ENCODE data around the gene UBL4B. TPM values are rescaled to one million over a fixed set of nuclear protein-coding genes. Genes with fewer than 3 reads are reported as not detected.

The UBL4B gene
- total RNA-seq, 1 donor from 2014 or later: not detected

DNA sequence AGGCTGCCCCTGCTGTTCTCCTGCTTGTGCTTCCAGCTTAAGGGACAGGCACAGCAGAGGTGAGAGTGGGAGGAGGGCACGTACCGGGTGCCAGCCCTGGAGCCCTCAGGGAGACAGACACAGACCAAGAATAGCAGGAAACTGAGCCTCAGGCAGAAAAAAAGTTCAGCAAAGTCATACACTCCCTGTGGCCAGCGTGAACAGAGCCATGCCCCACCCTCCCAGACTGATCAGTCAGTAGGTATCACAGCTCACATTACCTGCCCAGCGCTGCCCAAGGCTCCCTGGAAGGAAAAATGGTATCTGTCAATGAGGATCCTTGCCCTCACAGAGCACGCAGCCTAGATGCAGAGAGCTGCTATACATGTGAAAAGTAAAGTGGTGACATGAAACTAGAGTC lies 1.3 kb downstream of the UBL4B start:
- DNase-seq (ENCODE audit: low read depth): no peak

- no peak for DNase-seq (ENCODE audit: low read depth)
These were observed 1.9 kb downstream of the UBL4B start for GRCh38 chr1:110114173-110114572.

- DNase-seq (ENCODE audit: low read depth): no peak
These were observed 2.5 kb downstream of the UBL4B start for GRCh38 chr1:110114784-110115183.

GRCh38 chr1:110118636-110119396 lies 6.6 kb downstream of the UBL4B start:
- peak; percentile 40 for DNase-seq (ENCODE audit: low read depth)

DNA sequence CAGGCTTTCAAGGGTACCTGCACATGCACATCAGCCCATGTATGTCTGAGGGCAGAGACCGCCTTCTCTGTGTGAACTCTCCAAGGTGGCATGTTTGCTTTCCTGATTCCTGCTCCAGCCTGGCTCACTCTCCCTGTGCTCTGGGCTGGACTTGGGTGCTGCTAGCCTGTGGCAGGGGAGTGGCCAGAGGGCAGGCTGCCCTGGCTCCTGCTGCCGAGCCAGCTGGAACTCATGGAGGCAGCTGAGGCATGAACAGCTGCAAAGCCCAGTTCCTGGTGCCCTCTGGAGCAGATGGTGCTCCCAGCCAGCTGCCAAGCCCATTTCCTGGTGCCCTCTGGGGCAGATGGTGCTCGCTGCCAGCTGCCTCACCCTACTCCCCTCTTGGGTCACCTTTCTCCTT lies 7.6 kb downstream of the UBL4B start:
- DNase-seq (ENCODE audit: low read depth): no peak

DNA sequence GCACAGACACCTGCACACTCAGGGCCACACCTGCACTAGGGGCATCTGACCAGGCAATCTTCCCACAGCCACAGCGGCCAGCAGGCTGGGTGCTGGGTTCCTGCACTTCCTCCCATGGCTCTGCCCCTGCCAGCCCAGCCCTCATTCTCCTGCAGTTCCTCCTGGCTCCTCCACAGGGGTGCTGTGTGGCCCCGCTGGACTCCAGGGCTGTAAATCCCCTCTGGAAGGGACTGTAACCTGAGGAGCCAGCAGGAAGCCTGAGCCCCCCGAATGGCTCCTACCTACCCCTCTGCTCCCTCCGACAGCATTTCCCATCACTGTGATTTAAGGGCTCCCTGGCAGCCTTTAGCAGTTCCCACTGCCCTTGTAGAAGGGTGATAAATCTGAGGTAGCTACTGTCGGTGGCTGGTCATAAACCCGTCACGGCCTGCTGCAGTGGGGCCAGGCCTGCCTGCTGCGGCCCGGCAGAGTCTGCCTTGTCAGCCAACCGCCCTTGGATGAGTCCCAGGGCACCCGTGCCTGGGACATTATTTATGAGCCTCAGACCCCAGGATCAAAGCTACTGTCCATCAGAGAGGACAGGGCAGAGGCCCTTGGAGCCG lies 8.8 kb downstream of the UBL4B start:
- no peak for DNase-seq (ENCODE audit: low read depth)

DNA sequence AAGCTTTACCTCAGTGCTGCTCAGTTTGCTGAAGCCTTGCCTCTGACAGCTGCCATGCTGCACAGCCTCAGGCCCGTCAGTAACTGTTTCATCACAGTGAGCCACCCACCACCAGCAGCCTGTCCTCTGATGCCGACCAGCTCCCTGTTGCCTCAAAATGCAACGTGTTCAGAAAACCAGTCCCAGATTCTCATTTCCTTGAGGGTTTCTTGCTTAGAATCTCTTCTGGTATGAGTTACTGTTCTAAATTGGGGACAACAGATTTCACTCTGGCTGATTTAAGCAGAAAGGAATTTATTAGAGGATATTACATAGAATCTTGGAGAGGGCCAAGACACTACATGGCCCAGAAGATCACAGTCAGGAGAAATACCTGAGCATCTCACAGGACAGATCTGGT lies 11.0 kb downstream of the UBL4B start:
- no peak for DNase-seq (ENCODE audit: low read depth)

GRCh38 chr1:110125810-110126209 lies 13.6 kb downstream of the UBL4B start:
- DNase-seq (ENCODE audit: low read depth): no peak

DNA sequence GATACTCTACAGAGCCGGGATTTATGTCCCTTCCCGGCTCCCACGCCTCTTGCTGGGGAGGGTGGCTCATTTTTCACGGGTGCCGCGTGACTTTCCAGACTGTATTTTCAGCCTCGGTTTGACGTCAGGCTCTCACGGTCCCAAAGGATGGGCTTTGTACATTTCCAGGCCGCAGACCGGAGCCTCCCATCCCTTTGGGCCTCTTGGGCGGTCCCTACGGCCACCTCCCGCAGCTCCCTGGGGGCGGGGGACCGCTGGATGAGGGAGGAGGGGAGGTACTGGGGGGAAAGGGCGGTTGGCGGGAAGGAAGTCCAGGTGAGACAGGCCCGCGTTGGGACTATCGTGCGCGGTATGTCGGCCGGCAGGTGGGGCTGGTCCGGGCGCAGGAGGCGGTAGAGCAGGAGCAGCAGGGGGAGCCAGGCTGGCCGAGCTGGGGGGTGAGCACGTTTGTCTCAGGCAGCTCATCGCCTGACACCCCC lies 17.9 kb downstream of the UBL4B start:
- DNase-seq (ENCODE audit: low read depth): no peak

- no peak for DNase-seq (ENCODE audit: low read depth)
These were observed 18.7 kb downstream of the UBL4B start for GRCh38 chr1:110130989-110131388.

DNA sequence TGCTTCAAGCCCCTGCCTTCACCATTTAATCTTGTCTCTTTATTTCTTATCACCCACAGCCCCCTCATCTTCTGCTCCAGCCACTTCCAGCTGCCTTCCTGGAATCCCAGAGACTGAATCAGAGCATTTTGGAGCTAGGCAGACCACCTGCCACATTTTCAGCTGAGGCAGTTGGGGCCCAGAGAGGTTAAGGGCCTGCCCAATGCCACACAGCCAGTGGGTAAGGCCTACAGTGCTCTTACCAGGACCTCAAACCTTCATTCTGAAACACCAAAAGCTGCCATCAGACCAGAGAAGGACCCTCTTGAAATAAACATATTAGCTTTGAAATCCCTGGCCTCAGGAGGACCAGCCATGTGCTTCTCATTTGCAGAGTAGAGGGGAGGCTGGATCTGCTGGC lies 20.4 kb downstream of the UBL4B start:
- DNase-seq (ENCODE audit: low read depth): no peak

- DNase-seq (ENCODE audit: low read depth): no peak
These were observed 21.2 kb downstream of the UBL4B start for GRCh38 chr1:110133436-110133835.

- DNase-seq (ENCODE audit: low read depth): no peak
These were observed 21.9 kb downstream of the UBL4B start for GRCh38 chr1:110134050-110134595.

GRCh38 chr1:110135246-110135645 lies 23.0 kb downstream of the UBL4B start:
- DNase-seq (ENCODE audit: low read depth): no peak

DNA sequence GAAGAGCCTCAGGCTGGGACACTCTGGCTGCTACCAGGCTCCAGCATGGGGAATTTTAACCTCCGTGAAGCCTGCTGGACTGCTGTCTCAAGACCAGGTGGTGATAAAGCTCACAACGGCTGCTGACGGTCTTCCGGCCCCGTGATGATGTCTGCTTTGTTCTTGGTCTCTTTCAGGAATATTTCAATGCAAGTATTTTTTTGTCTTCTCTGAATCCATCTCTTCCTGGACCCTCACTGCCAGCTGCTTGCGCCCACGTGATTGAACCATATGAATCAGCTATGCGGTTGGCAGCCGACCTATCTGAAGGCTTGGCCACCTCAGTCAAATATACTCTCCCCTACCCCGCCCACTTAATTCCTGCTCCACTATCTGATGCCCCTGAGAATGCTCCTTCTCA lies 23.4 kb downstream of the UBL4B start:
- no peak for DNase-seq (ENCODE audit: low read depth)

GRCh38 chr1:110136911-110137310 lies 24.7 kb downstream of the UBL4B start:
- DNase-seq (ENCODE audit: low read depth): no peak

GRCh38 chr1:110138956-110139355 lies 26.7 kb downstream of the UBL4B start:
- DNase-seq (ENCODE audit: low read depth): no peak

DNA sequence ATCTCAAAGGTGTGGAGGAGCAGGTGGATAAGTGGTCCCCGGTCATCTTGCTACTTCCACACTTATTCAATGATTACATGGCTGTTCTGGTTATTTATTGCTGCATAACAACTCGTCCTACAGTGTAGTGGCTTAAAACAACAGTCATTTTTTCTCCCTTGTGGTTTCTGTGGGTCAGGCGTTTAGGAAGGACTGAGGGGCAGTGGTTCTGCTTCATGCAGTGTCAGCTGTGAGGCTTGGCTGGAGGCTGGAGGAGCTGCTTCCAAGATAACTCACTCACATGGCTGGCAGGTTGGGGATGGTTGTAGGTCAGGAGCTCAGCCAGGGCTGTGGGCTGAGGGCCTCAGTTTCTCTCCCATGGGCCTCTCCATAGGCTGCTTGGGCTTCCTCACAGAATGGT lies 32.1 kb downstream of the UBL4B start:
- no peak for DNase-seq (ENCODE audit: low read depth)

DNA sequence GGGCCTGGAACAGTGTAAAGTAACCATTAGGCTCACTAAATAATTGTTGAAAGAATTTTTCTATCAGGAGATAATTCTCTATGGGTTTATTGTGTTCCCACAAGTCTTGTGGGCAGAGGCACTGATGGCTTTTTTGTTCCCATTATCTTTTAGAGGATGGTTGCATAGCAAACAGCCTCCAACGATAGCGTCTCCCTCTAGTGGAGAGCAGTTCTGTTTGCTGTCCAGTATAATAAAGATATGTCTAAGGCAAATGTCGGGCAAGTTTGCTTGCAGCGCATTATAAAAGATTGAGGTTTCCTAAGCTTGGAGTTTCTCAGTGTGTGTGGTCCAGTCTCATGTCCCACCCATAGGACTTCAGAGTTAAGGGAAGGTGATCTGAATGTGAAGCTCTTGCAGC lies 36.7 kb downstream of the UBL4B start:
- DNase-seq (ENCODE audit: low read depth): no peak

GRCh38 chr1:110150330-110151174 lies 38.3 kb downstream of the UBL4B start, which contains the start of gene SLC6A17:
SLC6A17 (plus strand) TSS chr1:110150494; CDS start chr1:110166930, 16,436 bp downstream.
- DNase-seq (ENCODE audit: low read depth): no peak

DNA sequence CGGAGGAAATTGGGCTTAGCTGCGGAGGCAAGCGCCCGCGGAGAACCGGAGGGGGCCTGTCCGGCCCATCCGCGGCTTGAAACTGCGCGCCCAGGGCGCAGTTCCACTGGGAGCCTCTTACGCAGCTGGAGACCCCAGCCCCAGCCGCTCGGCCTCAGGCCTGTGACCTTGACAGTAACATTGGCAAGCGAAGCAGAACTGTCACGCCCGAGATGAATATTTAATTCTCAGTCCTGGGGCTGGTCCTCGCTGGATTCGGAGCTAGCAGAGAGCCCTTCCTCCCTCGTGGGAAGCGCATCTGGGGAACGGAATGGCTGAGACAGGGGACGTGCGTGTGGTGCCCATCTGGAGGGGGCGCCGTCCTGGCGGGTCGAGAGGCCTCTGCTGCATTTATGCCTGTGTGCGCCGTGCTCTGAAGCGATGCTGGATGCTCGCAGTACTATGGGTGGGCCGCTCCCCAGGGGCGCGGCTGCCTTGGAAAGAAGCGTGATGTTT lies 39.0 kb downstream of the UBL4B start:
- DNase-seq (ENCODE audit: low read depth): no peak

Data from renal cortical epithelial cell (primary cell).